Pancreas (tissue), 10 donors: ENCODE results near the gene SYNGR1. TPM values are rescaled to one million over a fixed set of nuclear protein-coding genes. Genes with fewer than 3 reads are reported as not detected.

Source experiments
- ATAC-seq, 4 donors: fragments of 200-7000 bp; cut with Tn5 transposase; one replicate each; pipeline versions ENCODE4 v1.8.0 to v1.9.1; 2020; ENCODE audit warnings: mild to moderate bottlenecking in 4 of 4, moderate library complexity in 4 of 4
- DNase-seq, 6 donors: peaks; one replicate each; pipeline ENCODE4 v3.0.0-alpha.2; 2020
- FAIRE-seq: peaks from 2 replicates; lab custom pipeline; 2012; peaks lifted over from hg19 to GRCh38; lab: Jason Lieb, UNC
- H3K27ac ChIP-seq, 4 donors: fragments of 200-600 bp; sonication (generic); 1 replicate in 3 of 4; 2 replicates in 1 of 4; pipeline versions ENCODE4 v1.5.0 to v1.8.0; 2020
- H3K27me3 ChIP-seq, 4 donors: fragments of 200-600 bp; one replicate each; pipeline ENCODE4 v1.8.0; 2021
- H3K36me3 ChIP-seq, 3 donors: fragments of 200-600 bp; sonication (generic) in 1 of 3; one replicate each; pipeline versions ENCODE4 v1.5.0 to v1.8.0; 2020 to 2021
- H3K4me1 ChIP-seq, 3 donors: fragments of 200-600 bp; one replicate each; pipeline ENCODE4 v1.8.0; 2021
- H3K4me3 ChIP-seq, 4 donors: fragments of 200-600 bp; sonication (generic) in 2 of 4; one replicate each; pipeline versions ENCODE4 v1.5.0 to v1.8.0; 2020 to 2021
- H3K9me3 ChIP-seq, 4 donors: fragments of 200-600 bp; one replicate each; pipeline ENCODE4 v1.8.0; 2021
- WGBS, 2 donors: extraction: QIAGEN DNeasy Blood & Tissue Kit; methylation state at CpG; one replicate each; pipeline ENCODE4 v1.1.7; 2013; 5-methylcytosine and 5-hydroxymethylcytosine counted together
- intact Hi-C, 3 donors: fragments of 100-400 bp; cut with DNase I; formaldehyde crosslinking; loops; one replicate each; pipeline versions ENCODE4 v1.11.1 to v1.14.2; 2022
- polyA plus RNA-seq, 2 donors: library from polyadenylated mRNA; stranded (reverse); fragments of 200-250 nt; gene quantifications; one replicate each; pipeline ENCODE4 v1.2.3, GENCODE V29; 2013
- total RNA-seq, 6 donors: library from RNA; stranded (reverse); fragmentation: NEBNext Ultra II Directional in 4 of 6; extraction: Animal tissue kit (Norgen Biotek cat#: 25700) in 4 of 6; gene quantifications; one replicate each; pipeline versions ENCODE4 v1.2.1 to v1.2.4, GENCODE V29; 2021 to 2023
- TF ChIP-seq, protein P1 (sequence below), 4 donors: fragments of 200-600 bp; sonication (generic) in 3 of 4; IDR thresholded peaks; one replicate each; pipeline versions ENCODE4 v1.5.0 to v1.8.0; 2021; ENCODE audit warnings: antibody characterized with exemption in 4 of 4
- donor health status: healthy with polysubstance abuse.
- donor health status: DM: no; HTN: no; CAD: no; lungs with moderate emphysema.
- donor health status: DM: no; HTN: no; CAD: no.
- donor health status: control.
- donor health status: control.
- donor health status: Bipolar disorder and iron deficiency.
- donor health status: DM: yes; HTN: yes; CAD: no.
- donor health status: DM: no; HTN: no; CAD: no.
- donor health status: DM: no; HTN: no; CAD: no.
- donor health status: DM: yes; HTN: yes; CAD: no.

Gene SYNGR1
- total and polyA plus RNA-seq, 8 donors, result 12.2 to 26.8 (median 16.5) TPM

DNA sequence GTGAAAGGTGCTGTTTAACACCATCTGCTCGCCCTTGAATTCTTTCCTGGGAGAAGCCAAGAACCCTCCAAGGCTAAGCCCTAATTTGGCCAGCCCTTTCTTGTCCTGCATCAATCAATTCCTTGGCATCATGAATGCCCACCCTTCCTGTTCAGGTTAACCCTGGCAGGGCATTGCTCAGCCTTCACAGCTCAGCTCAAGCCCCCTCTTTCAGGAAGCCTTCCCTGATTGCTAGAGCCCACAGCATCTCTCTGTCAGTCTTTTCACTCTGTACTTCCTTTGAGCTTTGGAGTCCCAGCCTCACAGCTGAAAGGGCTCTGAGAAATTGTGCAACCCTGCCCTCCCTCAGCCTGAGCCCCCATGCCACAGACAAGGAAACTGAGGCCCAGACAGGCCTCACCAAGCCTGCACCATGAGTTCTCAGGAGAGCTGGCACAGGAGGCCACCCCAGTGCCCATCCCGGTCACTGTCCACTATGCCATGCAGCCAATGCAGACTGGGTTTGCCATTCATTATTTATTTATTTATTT, 47.3 kb upstream of the SYNGR1 start:
- FAIRE-seq, result no peak
- 92 to 93% methylated on average over 2 of the region's 2 CpGs for WGBS, 2 donors
- no peak for ATAC-seq
- intact Hi-C loops, result loop anchor here in 2 of 3 donors (10.0 kb wide), 2 partner anchors 58 to 128 kb away; partner anchors contain the start of gene PDGFB (in 1 of the 2)
- no peak for DNase-seq
- Histone ChIP-seq H3K4me3 (no peak overlapping the region), H3K36me3 (no peaks in the 10 kb centered on the region), H3K27me3 (no peaks in the 10 kb centered on the region), H3K27ac (no peak overlapping the region), H3K9me3 (no peaks in the 10 kb centered on the region), H3K4me1 (peaks cover 0 to 3% (median under 1%) of the 10 kb centered on the region in 3 donors)
- TF ChIP-seq, protein P1, sequence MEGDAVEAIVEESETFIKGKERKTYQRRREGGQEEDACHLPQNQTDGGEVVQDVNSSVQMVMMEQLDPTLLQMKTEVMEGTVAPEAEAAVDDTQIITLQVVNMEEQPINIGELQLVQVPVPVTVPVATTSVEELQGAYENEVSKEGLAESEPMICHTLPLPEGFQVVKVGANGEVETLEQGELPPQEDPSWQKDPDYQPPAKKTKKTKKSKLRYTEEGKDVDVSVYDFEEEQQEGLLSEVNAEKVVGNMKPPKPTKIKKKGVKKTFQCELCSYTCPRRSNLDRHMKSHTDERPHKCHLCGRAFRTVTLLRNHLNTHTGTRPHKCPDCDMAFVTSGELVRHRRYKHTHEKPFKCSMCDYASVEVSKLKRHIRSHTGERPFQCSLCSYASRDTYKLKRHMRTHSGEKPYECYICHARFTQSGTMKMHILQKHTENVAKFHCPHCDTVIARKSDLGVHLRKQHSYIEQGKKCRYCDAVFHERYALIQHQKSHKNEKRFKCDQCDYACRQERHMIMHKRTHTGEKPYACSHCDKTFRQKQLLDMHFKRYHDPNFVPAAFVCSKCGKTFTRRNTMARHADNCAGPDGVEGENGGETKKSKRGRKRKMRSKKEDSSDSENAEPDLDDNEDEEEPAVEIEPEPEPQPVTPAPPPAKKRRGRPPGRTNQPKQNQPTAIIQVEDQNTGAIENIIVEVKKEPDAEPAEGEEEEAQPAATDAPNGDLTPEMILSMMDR (IDR thresholded peaks at IDR 0.05), result no peak

DNA sequence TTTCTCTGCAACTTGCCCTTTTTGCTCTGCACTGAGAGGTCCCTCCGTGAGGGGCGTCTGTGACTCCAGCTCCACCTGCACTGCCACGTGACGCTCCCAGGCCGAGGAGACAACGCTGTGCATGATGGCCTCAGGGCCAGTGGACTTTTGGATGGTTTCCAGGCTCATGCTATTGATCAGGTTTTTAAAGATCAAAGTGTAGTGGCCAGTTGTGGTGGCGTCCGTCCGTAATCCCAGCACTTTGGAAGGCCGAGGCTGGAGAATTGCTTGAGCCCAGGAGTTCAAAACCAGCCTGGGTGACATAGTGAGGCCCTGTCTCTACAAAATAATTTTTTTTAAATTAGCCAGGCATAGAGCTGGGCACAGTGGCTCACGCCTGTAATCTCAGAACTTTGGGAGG, 46.4 kb upstream of the SYNGR1 start:
- DNase-seq (no peak), ATAC-seq (no peak), FAIRE-seq (no peak)
- Histone ChIP-seq H3K4me1 (no peaks in the 10 kb centered on the region), H3K9me3 (no peaks in the 10 kb centered on the region), H3K27ac (no peak overlapping the region), H3K36me3 (no peaks in the 10 kb centered on the region), H3K4me3 (no peak overlapping the region), H3K27me3 (no peaks in the 10 kb centered on the region)
- WGBS, 2 donors, result 36 to 45% methylated on average over 11 of the region's 11 CpGs
- intact Hi-C loops, result loop anchor here in 2 of 3 donors (10.0 kb wide), 2 partner anchors 59 to 129 kb away; partner anchors contain the start of gene PDGFB (in 1 of the 2)
- TF ChIP-seq, protein P1 (IDR thresholded peaks at IDR 0.05), result no peak

DNA sequence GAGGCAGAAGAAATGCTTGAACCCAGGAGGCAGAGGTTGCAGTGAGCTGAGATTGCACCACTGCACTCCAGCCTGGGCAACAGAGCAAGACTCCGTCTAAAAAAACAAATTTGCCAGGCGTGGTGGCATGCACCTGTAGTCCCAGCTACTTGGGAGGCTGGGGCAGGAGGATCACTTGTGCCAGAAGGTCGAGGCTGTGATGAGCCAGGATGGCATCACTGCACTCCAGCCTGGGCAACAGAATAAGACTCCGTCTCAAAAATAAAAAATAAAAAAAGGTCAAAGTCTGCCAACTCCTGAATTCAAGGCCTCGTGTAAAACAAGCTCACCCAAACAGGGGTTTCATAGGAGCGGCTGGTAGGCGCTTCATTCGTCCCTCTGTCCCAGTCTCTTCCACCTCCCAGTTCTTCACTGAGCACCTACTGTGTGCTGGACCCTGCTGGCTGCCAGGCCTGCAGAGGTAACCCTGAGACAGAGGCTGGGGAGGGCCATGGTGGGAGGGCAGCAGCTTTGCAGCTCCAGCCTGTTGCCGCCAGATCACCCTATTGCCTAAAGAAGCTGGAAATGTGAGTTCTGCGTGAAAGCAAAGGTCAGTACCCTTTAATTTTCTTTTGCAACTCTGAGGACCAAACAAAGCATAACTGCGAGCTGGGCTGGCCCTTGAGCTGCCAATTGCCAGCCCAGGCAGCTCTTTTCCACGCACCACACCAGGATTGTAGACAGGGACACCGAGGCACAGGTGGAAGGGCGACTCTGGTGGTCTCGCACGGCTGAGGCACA, 45.7 kb upstream of the SYNGR1 start:
- 83 to 88% methylated on average over 16 of the region's 16 CpGs for WGBS, 2 donors
- H3K9me3 ChIP-seq, result no peaks in the 10 kb centered on the region
- H3K36me3 ChIP-seq, result no peaks in the 10 kb centered on the region
- no peak overlapping the region for H3K4me3 ChIP-seq
- H3K4me1 ChIP-seq, result no peaks in the 10 kb centered on the region
- intact Hi-C loops, result loop anchor here in 2 of 3 donors (10.0 kb wide), 2 partner anchors 59 to 129 kb away; partner anchors contain the start of gene PDGFB (in 1 of the 2)
- TF ChIP-seq, protein P1 (IDR thresholded peaks at IDR 0.05), result no peak
- no peaks in the 10 kb centered on the region for H3K27me3 ChIP-seq
- peak in 1 of 6 donors; percentile 28 for DNase-seq
- ATAC-seq, result no peak
- H3K27ac ChIP-seq, result no peak overlapping the region
- FAIRE-seq, result no peak

DNA sequence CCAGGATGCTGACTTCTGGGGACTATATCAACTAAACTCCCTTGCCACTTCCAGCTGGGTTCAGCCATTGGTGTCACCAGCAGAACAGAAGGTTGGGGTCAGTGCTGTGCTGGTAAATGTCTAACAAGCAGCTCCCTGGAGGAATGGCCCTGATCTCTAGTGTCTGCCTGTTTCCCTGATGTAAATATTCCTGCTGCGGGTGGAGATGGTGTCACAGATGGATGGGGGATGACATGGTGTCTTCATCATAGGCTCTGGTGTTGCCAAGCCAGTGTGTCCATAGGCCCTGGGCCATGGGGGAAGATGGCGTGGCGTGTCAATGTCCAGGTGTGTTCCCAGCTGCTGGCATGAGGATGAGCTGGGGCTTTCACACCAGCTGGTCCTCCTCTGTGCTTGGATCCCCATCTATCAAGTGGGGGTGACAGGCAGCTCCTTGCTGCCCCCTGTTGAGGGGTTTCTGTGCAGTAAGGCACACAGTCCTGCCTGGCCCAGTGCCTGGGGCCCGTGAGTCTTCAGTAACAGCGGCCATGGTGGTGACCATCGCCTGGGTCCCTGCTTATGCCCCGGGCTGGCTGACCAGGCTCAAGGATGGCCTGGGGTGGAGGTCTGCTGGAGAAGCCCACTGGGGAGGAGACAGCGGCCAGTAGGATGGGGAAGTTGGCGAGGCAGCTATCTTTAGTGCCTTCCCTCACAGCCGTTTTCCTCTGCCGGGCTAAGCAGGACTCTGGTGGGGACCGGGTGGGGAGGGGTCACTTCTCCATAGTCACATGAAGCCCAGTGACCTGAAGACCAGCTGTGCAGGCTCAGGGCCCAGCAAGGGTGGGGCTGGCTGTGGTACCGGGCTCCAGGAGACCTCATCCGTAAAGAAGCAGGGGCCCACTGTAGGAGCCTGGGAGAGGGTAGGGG, 43.1 kb upstream of the SYNGR1 start:
- peaks cover 0 to 1% (median 0%) of the 10 kb centered on the region in 3 donors for H3K36me3 ChIP-seq
- no peak for FAIRE-seq
- DNase-seq, result peak in 2 of 6 donors; percentile 54 to 71
- no peak overlapping the region for H3K4me3 ChIP-seq
- intact Hi-C loops, result loop anchor here in 2 of 3 donors (10.0 kb wide), 2 partner anchors 62 to 132 kb away; partner anchors contain the start of gene PDGFB (in 1 of the 2)
- peak in 1 of 4 donors; percentile 51 for ATAC-seq
- H3K27ac ChIP-seq, result no peak overlapping the region
- WGBS, 2 donors, result 79 to 83% methylated on average over 11 to 14 of the region's 14 CpGs
- TF ChIP-seq, protein P1 (IDR thresholded peaks at IDR 0.05), result peak in 2 of 4 donors; percentile 9 to 22
- H3K27me3 ChIP-seq, result no peaks in the 10 kb centered on the region
- no peaks in the 10 kb centered on the region for H3K4me1 ChIP-seq
- H3K9me3 ChIP-seq, result no peaks in the 10 kb centered on the region
